ENCODE data around the gene MTHFSD. TPM values are rescaled to one million over a fixed set of nuclear protein-coding genes. Genes with fewer than 3 reads are reported as not detected.

MTHFSD gene
- total and polyA plus RNA-seq, 2 experiments from 2014 or later, result 11.5 to 21.5 TPM

DNA sequence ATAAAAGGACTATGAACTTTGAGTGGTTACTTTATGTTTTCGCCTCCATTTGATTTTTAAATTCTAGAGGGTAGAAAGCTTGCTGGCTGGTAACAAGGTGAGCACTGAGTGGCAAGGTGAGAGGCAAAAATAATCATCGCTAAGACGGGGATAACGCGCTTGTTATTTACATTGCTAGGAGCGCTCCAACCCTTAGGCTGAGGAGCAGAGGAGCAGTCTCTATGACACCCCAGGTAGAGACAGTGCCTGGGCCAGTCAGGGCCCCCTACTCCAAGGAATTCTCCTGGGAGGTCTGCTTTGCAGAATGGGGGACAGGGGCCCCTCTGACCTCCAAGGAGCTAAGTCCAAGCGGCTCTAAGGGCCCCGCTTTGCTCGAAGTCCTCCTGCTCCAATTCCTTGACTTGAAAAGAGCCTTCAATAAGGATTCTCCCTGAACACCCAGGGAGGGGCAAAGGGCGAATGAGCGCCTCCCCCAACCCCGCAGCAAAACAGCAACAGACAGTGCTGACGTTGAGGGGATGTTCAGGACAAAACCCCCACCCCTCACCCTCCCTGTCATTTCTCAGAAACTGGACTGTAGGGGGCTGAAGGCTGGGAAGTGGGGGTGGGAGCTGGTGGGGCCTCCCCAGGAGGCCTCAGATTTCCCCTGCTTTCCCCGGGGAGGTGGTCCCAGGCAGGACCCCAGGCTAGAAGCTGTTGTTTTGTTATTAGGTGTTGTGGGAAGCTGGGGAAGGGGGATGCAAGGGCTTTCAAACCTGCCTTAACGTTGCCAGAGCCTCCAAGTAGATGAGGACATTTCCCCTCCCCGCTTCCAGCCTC, 54.9 kb downstream of the MTHFSD start:
- 31% methylated on average over 16 of the region's 16 CpGs for WGBS (ENCODE audit: low lambda C conversion rate, missing lambda C conversion rate)
- H3K4me2 ChIP-seq, result peak overlapping the region; percentile 89

DNA sequence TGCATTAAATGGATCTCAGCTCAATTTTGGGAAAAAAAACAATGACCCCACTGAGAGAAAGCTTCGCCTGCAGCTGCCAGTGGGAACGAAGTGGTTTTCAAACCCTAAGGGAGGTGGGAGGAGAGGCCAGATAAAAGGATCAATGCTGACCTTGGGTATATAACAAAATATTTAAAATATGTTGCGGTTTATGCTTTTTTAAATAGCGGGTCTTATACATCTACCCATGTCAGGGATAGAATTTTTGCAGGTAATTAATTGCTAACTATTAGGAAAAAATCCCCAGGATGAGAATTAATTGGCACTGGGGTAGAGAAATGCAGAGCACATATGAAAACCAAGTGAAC, 55.6 kb downstream of the MTHFSD start:
- Histone ChIP-seq H4K20me1 (ENCODE audit: insufficient read depth, poor library complexity, severe bottlenecking) (peaks cover 2% of the 10 kb centered on the region), H3K9me2 (replicated peaks; ENCODE audit: insufficient read depth) (no peaks in the 10 kb centered on the region), H3K4me1 (ENCODE audit: insufficient read depth) (peaks cover 41% of the 10 kb centered on the region), H3K4me2 (peak overlapping the region; percentile 89), H3K4me3 (no peak overlapping the region), H2AFZ (no peak overlapping the region), H3K27ac (peak overlapping the region; percentile 83), H3K36me3 (replicated peaks; ENCODE audit: insufficient read depth, low read depth) (no peaks in the 10 kb centered on the region), H3K27me3 (peaks cover 100% of the 10 kb centered on the region), H3K79me2 (peaks cover 97% of the 10 kb centered on the region), H3K9me3 (ENCODE audit: low read depth) (no peaks in the 10 kb centered on the region)
- 28% methylated on average over 4 of the region's 4 CpGs for WGBS (ENCODE audit: low lambda C conversion rate, missing lambda C conversion rate)
- TF ChIP-seq EZH2phosphoT487 (IDR thresholded peaks at IDR 0.05; ENCODE audit: low read depth, severe bottlenecking, unreplicated experiment) (peak; percentile 23), EZH2 (IDR thresholded peaks at IDR 0.05; ENCODE audit: borderline replicate concordance) (no peak)
- DNase-seq (ENCODE audit: low spot score), result no peak

More for the DNA sequence above, 54.9 kb downstream of the MTHFSD start:
- Histone ChIP-seq H3K4me3 (no peak overlapping the region), H3K9me3 (ENCODE audit: low read depth) (no peaks in the 10 kb centered on the region), H2AFZ (no peak overlapping the region), H3K27ac (peak overlapping the region; percentile 83), H3K79me2 (peaks cover 97% of the 10 kb centered on the region), H3K36me3 (replicated peaks; ENCODE audit: insufficient read depth, low read depth) (no peaks in the 10 kb centered on the region), H4K20me1 (ENCODE audit: insufficient read depth, poor library complexity, severe bottlenecking) (peaks cover 2% of the 10 kb centered on the region), H3K27me3 (peaks cover 100% of the 10 kb centered on the region), H3K9me2 (replicated peaks; ENCODE audit: insufficient read depth) (no peaks in the 10 kb centered on the region), H3K4me1 (ENCODE audit: insufficient read depth) (peaks cover 38% of the 10 kb centered on the region)
- TF ChIP-seq EZH2phosphoT487 (IDR thresholded peaks at IDR 0.05; ENCODE audit: low read depth, severe bottlenecking, unreplicated experiment) (peak; percentile 8), EZH2 (IDR thresholded peaks at IDR 0.05; ENCODE audit: borderline replicate concordance) (no peak)
- TF ChIP-seq, protein P1, sequence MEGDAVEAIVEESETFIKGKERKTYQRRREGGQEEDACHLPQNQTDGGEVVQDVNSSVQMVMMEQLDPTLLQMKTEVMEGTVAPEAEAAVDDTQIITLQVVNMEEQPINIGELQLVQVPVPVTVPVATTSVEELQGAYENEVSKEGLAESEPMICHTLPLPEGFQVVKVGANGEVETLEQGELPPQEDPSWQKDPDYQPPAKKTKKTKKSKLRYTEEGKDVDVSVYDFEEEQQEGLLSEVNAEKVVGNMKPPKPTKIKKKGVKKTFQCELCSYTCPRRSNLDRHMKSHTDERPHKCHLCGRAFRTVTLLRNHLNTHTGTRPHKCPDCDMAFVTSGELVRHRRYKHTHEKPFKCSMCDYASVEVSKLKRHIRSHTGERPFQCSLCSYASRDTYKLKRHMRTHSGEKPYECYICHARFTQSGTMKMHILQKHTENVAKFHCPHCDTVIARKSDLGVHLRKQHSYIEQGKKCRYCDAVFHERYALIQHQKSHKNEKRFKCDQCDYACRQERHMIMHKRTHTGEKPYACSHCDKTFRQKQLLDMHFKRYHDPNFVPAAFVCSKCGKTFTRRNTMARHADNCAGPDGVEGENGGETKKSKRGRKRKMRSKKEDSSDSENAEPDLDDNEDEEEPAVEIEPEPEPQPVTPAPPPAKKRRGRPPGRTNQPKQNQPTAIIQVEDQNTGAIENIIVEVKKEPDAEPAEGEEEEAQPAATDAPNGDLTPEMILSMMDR (IDR thresholded peaks at IDR 0.05; ENCODE audit: poor library complexity), result no peak
- no peak for DNase-seq (ENCODE audit: low spot score)

DNA sequence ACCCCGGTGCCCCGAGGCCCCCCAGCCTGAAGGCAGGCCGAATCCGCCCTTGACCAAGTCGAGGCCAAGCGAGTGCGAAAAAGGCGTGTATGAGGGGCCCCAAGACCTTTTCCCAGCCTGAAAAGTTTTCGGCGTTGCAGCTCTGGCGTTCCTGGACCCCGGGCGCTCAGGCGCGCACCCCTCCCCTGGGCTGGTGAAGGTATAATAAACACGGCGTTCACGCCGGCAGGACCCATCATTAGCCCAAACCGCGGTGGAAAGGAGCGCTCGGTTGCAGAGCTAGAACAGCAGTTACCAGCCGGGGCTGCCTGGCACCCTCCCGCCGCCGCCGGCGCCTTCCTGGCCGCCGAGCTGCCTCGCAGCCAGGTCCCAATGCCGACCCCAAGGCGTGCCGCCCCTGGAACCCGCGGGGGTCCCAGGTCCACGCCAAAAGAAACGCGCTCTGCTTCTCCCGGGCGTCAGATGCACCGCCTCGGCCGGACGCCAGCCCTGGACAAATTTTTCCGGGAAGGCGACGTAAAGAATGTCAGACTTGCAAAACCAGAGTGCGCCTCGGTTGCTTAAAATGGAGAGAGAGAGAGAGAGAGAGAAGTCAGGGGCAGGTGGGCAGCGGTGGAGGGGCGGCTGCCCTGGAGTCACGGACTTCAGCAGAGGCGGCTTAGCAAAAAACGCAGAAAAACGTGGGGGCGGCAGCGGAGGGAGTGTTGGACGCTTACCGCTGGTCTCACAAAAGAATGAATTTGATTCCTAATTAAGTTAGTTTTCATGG, 56.2 kb downstream of the MTHFSD start:
- H4K20me1 ChIP-seq (ENCODE audit: insufficient read depth, poor library complexity, severe bottlenecking), result peaks cover 2% of the 10 kb centered on the region
- peaks cover 46% of the 10 kb centered on the region for H3K4me1 ChIP-seq (ENCODE audit: insufficient read depth)
- no peak overlapping the region for H2AFZ ChIP-seq
- H3K27me3 ChIP-seq, result peaks cover 100% of the 10 kb centered on the region
- H3K36me3 ChIP-seq (replicated peaks; ENCODE audit: insufficient read depth, low read depth), result no peaks in the 10 kb centered on the region
- no peaks in the 10 kb centered on the region for H3K9me2 ChIP-seq (replicated peaks; ENCODE audit: insufficient read depth)
- WGBS (ENCODE audit: low lambda C conversion rate, missing lambda C conversion rate), result 7% methylated on average over 59 of the region's 61 CpGs
- no peak for TF ChIP-seq EZH2phosphoT487 (IDR thresholded peaks at IDR 0.05; ENCODE audit: low read depth, severe bottlenecking, unreplicated experiment)
- TF ChIP-seq, protein P1 (IDR thresholded peaks at IDR 0.05; ENCODE audit: poor library complexity), result no peak
- TF ChIP-seq EZH2 (IDR thresholded peaks at IDR 0.05; ENCODE audit: borderline replicate concordance), result peak; percentile 83
- H3K9me3 ChIP-seq (ENCODE audit: low read depth), result no peaks in the 10 kb centered on the region
- H3K4me2 ChIP-seq, result peak overlapping the region; percentile 89
- H3K79me2 ChIP-seq, result peaks cover 96% of the 10 kb centered on the region
- DNase-seq (ENCODE audit: low spot score), result no peak
- peak overlapping the region; percentile 19 for H3K4me3 ChIP-seq
- peak overlapping the region; percentile 83 for H3K27ac ChIP-seq
